Jurkat, Clone E6-1 (cell line): ENCODE results near the gene SUPT4H1.
A peak's percentile ranks its signal among the peaks of the same experiment; 100 is the strongest.

Experiments
- DNase-seq: peaks from one replicate; pipeline ENCODE4 v3.0.0-alpha.2; 2011; ENCODE audit warnings: low read depth, low spot score
- H3K4me3 ChIP-seq: 2 replicates; pipeline ENCODE4 v1.5.1; 2011; ENCODE audit warnings: mild to moderate bottlenecking, low read length, control low read depth, moderate library complexity

The SUPT4H1 gene

GRCh38 chr17:58367461-58367860 is 15.5 kb upstream of the SUPT4H1 start:
- no peak overlapping the region for H3K4me3 ChIP-seq
- no peak for DNase-seq

- DNase-seq = no peak
- no peak overlapping the region for H3K4me3 ChIP-seq
These were observed 14.1 kb upstream of the SUPT4H1 start for GRCh38 chr17:58365980-58366595.

GRCh38 chr17:58365185-58365979 is 13.4 kb upstream of the SUPT4H1 start:
- DNase-seq = no peak
- H3K4me3 ChIP-seq = no peak overlapping the region

- H3K4me3 ChIP-seq = no peak overlapping the region
- no peak for DNase-seq
These were observed 12.4 kb upstream of the SUPT4H1 start for GRCh38 chr17:58364270-58364942.

- no peak overlapping the region for H3K4me3 ChIP-seq
- DNase-seq = no peak
These were observed 11.6 kb upstream of the SUPT4H1 start for GRCh38 chr17:58363457-58364185.

- H3K4me3 ChIP-seq = no peak overlapping the region
- no peak for DNase-seq
These were observed 10.5 kb upstream of the SUPT4H1 start for GRCh38 chr17:58362368-58363014.

- DNase-seq = no peak
- H3K4me3 ChIP-seq = no peak overlapping the region
These were observed 8.5 kb upstream of the SUPT4H1 start for GRCh38 chr17:58360296-58361063.

- no peak for DNase-seq
- no peak overlapping the region for H3K4me3 ChIP-seq
These were observed 6.6 kb upstream of the SUPT4H1 start for GRCh38 chr17:58358408-58359172.

- H3K4me3 ChIP-seq = no peak overlapping the region
- DNase-seq = no peak
These were observed 5.6 kb upstream of the SUPT4H1 start for GRCh38 chr17:58357312-58358297.

GRCh38 chr17:58356231-58356630 is 4.2 kb upstream of the SUPT4H1 start:
- no peak overlapping the region for H3K4me3 ChIP-seq

GRCh38 chr17:58354541-58355216 is 2.7 kb upstream of the SUPT4H1 start:
- H3K4me3 ChIP-seq = no peak overlapping the region
- no peak for DNase-seq

More at GRCh38 chr17:58356231-58356630, 4.2 kb upstream of the SUPT4H1 start:
- no peak for DNase-seq

GRCh38 chr17:58353389-58353825 is 1.4 kb upstream of the SUPT4H1 start:
- peak overlapping the region; percentile 94 for H3K4me3 ChIP-seq
- no peak for DNase-seq

- H3K4me3 ChIP-seq = peak overlapping the region; percentile 94
- no peak for DNase-seq
These were observed 791 bp upstream of the SUPT4H1 start for GRCh38 chr17:58352596-58353388.

GRCh38 chr17:58351182-58351581 is 819 bp downstream of the SUPT4H1 start:
- no peak for DNase-seq
- H3K4me3 ChIP-seq = peak overlapping the region; percentile 94

- DNase-seq = no peak
- no peak overlapping the region for H3K4me3 ChIP-seq
These were observed 4.0 kb downstream of the SUPT4H1 start for GRCh38 chr17:58348038-58348437.
